Cardiac fibroblast (primary cell): ENCODE data around the gene KRTAP5-8.
"Not testable (repeated sequence)": the region's sequence is repeated elsewhere in the genome, so short reads cannot be mapped to it uniquely, and the experiment has no call there.

Experiments used
- DNase-seq, 2 donors: peaks; one replicate each; pipeline versions ENCODE4 v3.0.0 to v3.0.0-alpha.2; 2010; ENCODE audit warnings: low read depth in 2 of 2
- H3K4me3 ChIP-seq, 2 donors: replicated peaks in 1 of 2; 1 replicate in 1 of 2; 2 replicates in 1 of 2; pipeline ENCODE4 v1.5.1; 2011; ENCODE audit warnings: low read depth in 2 of 2, low read length in 2 of 2, mild to moderate bottlenecking in 2 of 2, moderate library complexity in 1 of 2
- CTCF ChIP-seq: IDR thresholded peaks from one replicate; pipeline ENCODE4 v1.5.1; 2011; ENCODE audit warnings: low read depth, mild to moderate bottlenecking, low read length, inconsistent platforms

KRTAP5-8 gene

GRCh38 chr11:71539017-71539416 lies 1.2 kb downstream of the KRTAP5-8 start:
- TF ChIP-seq CTCF: no peak
- no peak overlapping the region for H3K4me3 ChIP-seq
- no peak for DNase-seq

GRCh38 chr11:71539971-71540370 lies 2.1 kb downstream of the KRTAP5-8 start:
- not testable (repeated sequence) for H3K4me3 ChIP-seq, DNase-seq

GRCh38 chr11:71540521-71541304 lies 2.9 kb downstream of the KRTAP5-8 start:
- H3K4me3 ChIP-seq, DNase-seq: not testable (repeated sequence)

GRCh38 chr11:71542382-71542781 lies 4.6 kb downstream of the KRTAP5-8 start:
- no peak overlapping the region for H3K4me3 ChIP-seq
- TF ChIP-seq CTCF: no peak
- DNase-seq: no peak

GRCh38 chr11:71542879-71543777 lies 5.3 kb downstream of the KRTAP5-8 start:
- DNase-seq: peak in 1 of 2 donors; percentile 58
- no peak for TF ChIP-seq CTCF
- no peak overlapping the region for H3K4me3 ChIP-seq

GRCh38 chr11:71543866-71544265 lies 6.0 kb downstream of the KRTAP5-8 start:
- TF ChIP-seq CTCF: no peak
- H3K4me3 ChIP-seq: no peak overlapping the region
- no peak for DNase-seq

- no peak for TF ChIP-seq CTCF
- DNase-seq: no peak
- no peak overlapping the region for H3K4me3 ChIP-seq
Measured at GRCh38 chr11:71544525-71545214, 6.8 kb downstream of the KRTAP5-8 start.
